22Rv1 (cell line): ENCODE measurements around the gene PTGES3L.

Experiments
- H3K27ac ChIP-seq: fragments of 450-650 bp; 2 replicates; pipeline ENCODE4 v1.5.1; 2017
- CTCF ChIP-seq: fragments of 450-650 bp; IDR thresholded peaks from 2 replicates; pipeline ENCODE4 v1.5.1; 2017; ENCODE audit warnings: mild to moderate bottlenecking
- ZFX ChIP-seq: fragments of 450-650 bp; IDR thresholded peaks from 2 replicates; pipeline ENCODE4 v1.6.1; 2017; ENCODE audit warnings: antibody characterized with exemption, borderline replicate concordance

PTGES3L gene

DNA sequence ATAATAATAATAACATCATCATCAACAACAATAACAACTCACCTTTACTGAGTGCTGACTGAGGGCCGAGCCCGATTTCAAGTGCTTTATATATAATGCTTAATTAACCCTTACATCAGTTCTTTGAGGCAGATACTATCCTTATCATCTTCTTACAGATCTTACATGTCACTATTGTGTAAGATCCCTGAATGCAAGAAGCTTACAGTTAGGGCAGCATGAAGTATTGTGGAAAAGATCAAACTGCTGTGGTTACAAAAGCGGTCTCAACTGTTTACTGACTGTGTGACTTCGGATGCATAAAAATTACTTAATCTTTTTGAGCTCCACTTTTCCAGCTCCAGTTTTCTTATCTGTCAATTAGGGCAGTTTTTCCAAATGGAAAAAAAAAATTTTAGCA is 39.1 kb upstream of the PTGES3L start:
- no peak for TF ChIP-seq ZFX
- no peak for TF ChIP-seq CTCF
- H3K27ac ChIP-seq, result no peak overlapping the region

DNA sequence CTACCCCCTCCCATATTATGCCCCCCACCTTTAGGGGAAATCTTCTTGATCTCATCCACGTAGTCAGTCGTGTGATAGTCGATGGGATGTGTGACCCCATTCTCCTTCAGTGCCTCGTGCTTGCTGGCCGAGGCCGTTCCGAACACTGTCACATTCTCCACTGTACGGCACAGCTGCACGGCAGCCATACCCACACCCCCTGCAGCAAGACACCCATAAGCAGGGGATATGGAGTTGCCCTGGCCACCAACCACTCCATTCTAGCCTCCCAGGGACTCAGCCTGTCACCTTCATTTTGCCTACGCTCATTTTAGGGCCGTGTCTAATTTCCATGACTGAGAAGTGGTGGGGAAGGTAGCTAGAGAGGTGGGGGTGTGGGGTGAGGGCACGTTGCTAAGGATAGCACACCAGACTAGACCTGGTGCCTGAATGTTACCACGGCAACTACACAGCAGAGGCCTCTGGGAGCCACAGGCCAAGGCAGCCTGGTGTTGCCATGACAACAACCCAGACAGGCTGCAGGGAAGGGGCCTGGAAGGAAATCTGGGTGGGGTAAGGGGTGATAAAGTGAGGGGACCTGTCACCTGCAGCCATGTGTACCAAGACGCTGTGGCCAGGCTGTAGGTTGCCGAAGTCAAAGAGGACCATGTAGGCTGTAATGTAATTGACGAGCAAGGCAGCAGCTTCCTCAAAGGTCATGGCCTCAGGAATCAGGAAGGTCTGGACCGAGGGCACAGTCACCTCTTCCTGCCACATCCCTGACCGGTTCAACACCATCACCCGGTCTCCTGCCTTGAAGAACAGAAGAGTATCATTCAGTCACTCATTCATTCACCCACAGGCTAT is 38.4 kb upstream of the PTGES3L start:
- H3K27ac ChIP-seq, result no peak overlapping the region

GRCh38 chr17:43016216-43016615 is 36.3 kb upstream of the PTGES3L start:
- H3K27ac ChIP-seq, result no peak overlapping the region
- TF ChIP-seq CTCF, result no peak
- no peak for TF ChIP-seq ZFX

More for the DNA sequence above, 38.4 kb upstream of the PTGES3L start:
- TF ChIP-seq ZFX (no peak), CTCF (no peak)

DNA sequence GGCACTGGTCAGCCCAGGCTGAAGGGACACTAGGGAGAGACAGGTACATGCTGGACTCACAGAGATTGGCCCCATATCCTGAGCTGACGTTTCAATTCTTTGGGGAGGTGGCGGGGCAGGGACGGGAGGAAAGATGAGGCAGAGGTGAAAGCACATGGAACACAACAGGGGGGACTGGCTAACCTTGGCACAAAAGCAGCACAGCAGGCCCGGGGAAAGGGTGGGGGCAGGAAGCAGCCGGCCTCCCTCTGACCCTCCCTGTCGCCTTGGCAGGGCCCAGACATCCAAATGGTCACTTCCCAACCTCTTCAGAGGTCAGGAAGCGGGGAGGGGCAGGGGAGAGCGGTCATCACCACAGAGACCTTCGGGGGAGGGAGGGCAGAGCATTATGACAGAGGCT is 35.7 kb upstream of the PTGES3L start:
- TF ChIP-seq ZFX, result no peak
- TF ChIP-seq CTCF, result no peak
- H3K27ac ChIP-seq, result no peak overlapping the region

DNA sequence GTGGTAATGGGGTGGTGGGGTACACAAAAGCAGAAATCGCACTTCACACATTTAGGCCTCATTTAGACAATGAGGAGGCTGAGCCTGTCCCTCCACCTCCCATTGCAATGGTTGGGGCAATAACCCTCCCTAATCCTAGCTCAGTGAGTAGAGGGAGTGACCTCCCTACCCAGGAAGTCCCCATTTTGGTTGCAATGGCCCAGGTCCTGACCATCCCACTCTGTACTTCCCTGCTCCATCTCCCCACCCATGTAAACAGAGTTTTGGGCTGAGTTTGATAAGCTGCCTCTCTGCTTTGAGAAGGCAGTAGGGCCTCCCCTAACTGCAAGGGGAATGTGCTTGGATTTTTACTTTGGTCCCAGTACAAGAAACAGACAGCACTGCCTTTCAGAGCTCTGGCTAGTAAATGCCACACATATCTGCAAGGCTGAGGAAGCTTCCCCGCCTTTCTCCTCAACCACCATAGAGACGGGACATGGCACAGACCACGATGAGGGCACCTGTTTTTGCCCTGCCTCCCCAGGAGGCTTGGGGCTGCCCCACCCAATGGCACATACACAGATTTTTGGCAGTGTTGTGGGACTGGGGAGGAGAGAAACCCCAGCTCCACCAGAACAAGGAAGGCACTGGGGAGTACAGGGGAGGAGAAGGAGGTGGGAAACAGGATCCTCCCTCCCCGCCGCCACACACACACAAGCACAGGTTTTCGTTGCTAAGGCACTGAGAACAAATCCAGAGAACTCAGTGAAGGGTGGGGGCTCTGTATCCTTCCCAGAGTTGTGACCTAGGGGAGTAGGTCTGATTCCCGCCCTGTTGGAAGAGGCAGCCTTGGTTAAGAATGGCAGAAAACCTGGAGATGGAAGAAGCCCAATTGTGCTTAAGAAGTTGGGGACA is 35.0 kb upstream of the PTGES3L start:
- no peak overlapping the region for H3K27ac ChIP-seq
- TF ChIP-seq ZFX, result no peak
- TF ChIP-seq CTCF, result no peak

DNA sequence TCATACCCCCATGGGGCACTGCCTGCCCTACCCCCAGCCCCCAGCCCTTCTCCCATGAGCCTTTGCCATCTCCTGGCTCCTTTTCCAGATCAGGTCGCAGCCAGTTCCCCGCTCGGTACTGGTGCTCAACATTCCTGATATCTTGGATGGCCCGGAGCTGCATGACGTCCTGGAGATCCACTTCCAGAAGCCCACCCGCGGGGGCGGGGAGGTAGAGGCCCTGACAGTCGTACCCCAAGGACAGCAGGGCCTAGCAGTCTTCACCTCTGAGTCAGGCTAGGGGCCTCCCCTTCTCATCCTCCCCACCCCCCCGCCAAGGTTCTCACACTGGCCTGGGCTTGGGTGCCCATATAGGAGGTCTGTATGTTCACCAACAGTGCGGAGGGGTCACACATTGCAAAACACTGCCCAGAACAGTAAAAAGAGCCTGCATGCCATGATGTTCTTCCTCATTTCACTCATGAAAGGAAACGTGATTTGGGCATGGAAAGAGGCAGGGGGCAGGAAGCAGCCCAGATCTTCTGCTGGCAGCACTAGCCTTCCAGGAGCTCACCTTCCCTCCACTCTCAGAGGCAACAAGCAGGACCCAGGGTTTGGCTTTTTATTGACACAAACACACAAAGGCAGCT is 34.3 kb upstream of the PTGES3L start:
- TF ChIP-seq ZFX (no peak), CTCF (no peak)
- no peak overlapping the region for H3K27ac ChIP-seq
